Measurements from ENCODE around the gene SYNGR1.
"Not testable (repeated sequence)": the region's sequence is repeated elsewhere in the genome, so short reads cannot be mapped to it uniquely, and the experiment has no call there.

- TF ChIP-seq GATA1 (IDR thresholded peaks at IDR 0.05; ENCODE audit: low read depth, low read length); POLR2A (IDR thresholded peaks at IDR 0.05; ENCODE audit: low read length): not testable (repeated sequence)
Observed at GRCh38 chr22:39411828-39412365, 62.1 kb downstream of the SYNGR1 start.
